ENCODE data around the gene ACO1.

The ACO1 gene

GRCh38 chr9:32371679-32372078, 12.8 kb upstream of the ACO1 start (continued):
- TF ChIP-seq ATF2 (tag by site-specific recombination; IDR thresholded peaks at IDR 0.05; ENCODE audit: low read depth), result no peak

GRCh38 chr9:32376285-32376684, 8.2 kb upstream of the ACO1 start:
- Histone ChIP-seq H3K4me1 (ENCODE audit: control insufficient read depth, insufficient read depth, low read length) (no peaks in the 10 kb centered on the region), H3K27ac (ENCODE audit: extremely low read depth, low read depth, low read length) (no peak overlapping the region), H3K9me3 (ENCODE audit: control insufficient read depth, insufficient read depth, low read depth, low read length) (no peaks in the 10 kb centered on the region), H3K36me3 (ENCODE audit: control insufficient read depth in 2 of 2, insufficient read depth in 1 of 2, low read length in 2 of 2) (no peaks in the 10 kb centered on the region), H3K4me3 (ENCODE audit: low read depth, low read length) (no peak overlapping the region)
- peak; percentile 30; the same call in 1 of the 2 replicates for TF ChIP-seq ATF2 (tag by site-specific recombination; IDR thresholded peaks at IDR 0.05; ENCODE audit: low read depth)
- TF ChIP-seq ZNF394 (tag by site-specific recombination; IDR thresholded peaks at IDR 0.05; ENCODE audit: borderline replicate concordance), result no peak
- peak; percentile 69; the same call in 1 of the 2 replicates for TF ChIP-seq ZNF449 (tag by site-specific recombination; IDR thresholded peaks at IDR 0.05)
- CTCF ChIA-PET, result interaction anchor here (0.6 to 7.4 kb wide), 5 partner anchors 152 to 650 kb away, joined by 3 to 583 read pairs (median 122); partner anchors contain the start of genes NDUFB6 and RIGI
- POLR2A ChIA-PET, result interaction anchor here (0.9 kb wide), 1 partner anchor 196 kb away, joined by 5 read pairs; no protein-coding TSS in a partner anchor

- Histone ChIP-seq H3K9me3 (ENCODE audit: control insufficient read depth, insufficient read depth, low read depth, low read length) (no peaks in the 10 kb centered on the region), H3K27ac (ENCODE audit: extremely low read depth, low read depth, low read length) (no peak overlapping the region), H3K4me1 (ENCODE audit: control insufficient read depth, insufficient read depth, low read length) (no peaks in the 10 kb centered on the region), H3K4me3 (ENCODE audit: low read depth, low read length) (no peak overlapping the region), H3K36me3 (ENCODE audit: control insufficient read depth in 2 of 2, insufficient read depth in 1 of 2, low read length in 2 of 2) (no peaks in the 10 kb centered on the region)
- POLR2A ChIA-PET, result interaction anchor here (0.9 to 2.0 kb wide), 6 partner anchors 147 to 665 kb away, joined by 3 to 15 read pairs (median 8); partner anchors contain the start of genes NDUFB6, RIGI and SMIM27
- TF ChIP-seq ZNF366 (tag by site-specific recombination; conservative IDR thresholded peaks at IDR 0.05) (peak; percentile 25; the same call in 1 of the 2 replicates), ZNF341 (tag by site-specific recombination; IDR thresholded peaks at IDR 0.05; ENCODE audit: low read depth) (no peak), PRDM4 (tag by site-specific recombination; IDR thresholded peaks at IDR 0.05) (peak; percentile 83), ZNF660 (tag by site-specific recombination; IDR thresholded peaks at IDR 0.05) (0 out of 2 replicates have a peak, but pooled peaks have one; percentile 49), ZNF654 (tag by site-specific recombination; IDR thresholded peaks at IDR 0.05; ENCODE audit: low read depth) (peak; percentile 87), ZFP37 (tag by site-specific recombination; IDR thresholded peaks at IDR 0.05) (no peak), CTCF (tag by site-specific recombination; IDR thresholded peaks at IDR 0.05) (peak; percentile 48)
- CTCF ChIA-PET, result interaction anchor here (0.5 to 7.4 kb wide), 60 partner anchors 9 to 1242 kb away, joined by 3 to 583 read pairs (median 5); partner anchors contain the start of genes NDUFB6, RIGI, SMIM27 and TOPORS
Observed at GRCh38 chr9:32378496-32378895, 5.9 kb upstream of the ACO1 start.
